ENCODE measurements around the gene NOS1AP. TPM values are rescaled to one million over a fixed set of nuclear protein-coding genes. Genes with fewer than 3 reads are reported as not detected.

NOS1AP gene
- total RNA-seq, 1 donor from 2014 or later: 4.1 TPM

- DNase-seq: no peak
Observed at GRCh38 chr1:162138112-162138511, 68.6 kb downstream of the NOS1AP start.

GRCh38 chr1:162138599-162139181, 69.2 kb downstream of the NOS1AP start:
- no peak for DNase-seq

GRCh38 chr1:162139211-162139610, 69.7 kb downstream of the NOS1AP start:
- DNase-seq: no peak

- DNase-seq: no peak
Observed at GRCh38 chr1:162141281-162142054, 72.0 kb downstream of the NOS1AP start.

GRCh38 chr1:162142968-162143367, 73.5 kb downstream of the NOS1AP start:
- no peak for DNase-seq

- DNase-seq: no peak
Observed at GRCh38 chr1:162144268-162144667, 74.8 kb downstream of the NOS1AP start.

GRCh38 chr1:162144853-162145252, 75.4 kb downstream of the NOS1AP start:
- DNase-seq: no peak

GRCh38 chr1:162145280-162145965, 75.9 kb downstream of the NOS1AP start:
- DNase-seq: no peak

GRCh38 chr1:162145966-162146696, 76.6 kb downstream of the NOS1AP start:
- DNase-seq: no peak

GRCh38 chr1:162147760-162148159, 78.3 kb downstream of the NOS1AP start:
- no peak for DNase-seq

GRCh38 chr1:162150112-162150511, 80.6 kb downstream of the NOS1AP start:
- no peak for DNase-seq

- no peak for DNase-seq
Observed at GRCh38 chr1:162151900-162152829, 82.7 kb downstream of the NOS1AP start.

- DNase-seq: no peak
Observed at GRCh38 chr1:162153374-162153773, 83.9 kb downstream of the NOS1AP start.

- no peak for DNase-seq
Observed at GRCh38 chr1:162157469-162157868, 88.0 kb downstream of the NOS1AP start.

- no peak for DNase-seq
Observed at GRCh38 chr1:162158624-162159271, 89.3 kb downstream of the NOS1AP start.

- DNase-seq: no peak
Observed at GRCh38 chr1:162159515-162159914, 90.0 kb downstream of the NOS1AP start.

- DNase-seq: no peak
Observed at GRCh38 chr1:162161916-162162550, 92.5 kb downstream of the NOS1AP start.

GRCh38 chr1:162165528-162165927, 96.0 kb downstream of the NOS1AP start:
- no peak for DNase-seq

GRCh38 chr1:162166917-162167615, 97.6 kb downstream of the NOS1AP start:
- DNase-seq: no peak

- DNase-seq: no peak
Observed at GRCh38 chr1:162168261-162168660, 98.8 kb downstream of the NOS1AP start.
